H1 (cell line): ENCODE results near the gene FCRL6.

Experiments
- ATF3 ChIP-seq: IDR thresholded peaks from 2 replicates; pipeline ENCODE4 v1.6.1; 2011; ENCODE audit warnings: low read depth, mild to moderate bottlenecking, low read length; ENCODE audit not compliant: insufficient read depth
- CHD2 ChIP-seq: IDR thresholded peaks from 2 replicates; pipeline ENCODE4 v1.6.1; 2012; ENCODE audit warnings: low read length, improper control_type of control experiment
- EP300 ChIP-seq, 2 experiments: IDR thresholded peaks; 1 replicate in 1 of 2; 2 replicates in 1 of 2; pipeline ENCODE4 v1.6.1; 2011 to 2012; ENCODE audit warnings: low read depth in 2 of 2, low read length in 2 of 2, mild to moderate bottlenecking in 2 of 2, borderline replicate concordance in 1 of 2, inconsistent platforms in 1 of 2, moderate library complexity in 1 of 2
- EZH2 ChIP-seq: fragments of 200-600 bp; sonication (generic); IDR thresholded peaks from 2 replicates; pipeline ENCODE4 v1.7.1; 2012; ENCODE audit warnings: low read depth, mild to moderate bottlenecking, moderate library complexity, low read length, inconsistent platforms; ENCODE audit not compliant: severe bottlenecking
- PHF8 ChIP-seq: fragments of 200-600 bp; sonication (generic); conservative IDR thresholded peaks from 2 replicates; pipeline ENCODE4 v1.7.1; 2012; ENCODE audit warnings: low read depth, mild to moderate bottlenecking, inconsistent platforms, low read length, moderate library complexity
- POLR2A ChIP-seq, 2 experiments: IDR thresholded peaks; 1 replicate in 1 of 2; 2 replicates in 1 of 2; pipeline ENCODE4 v1.6.1; 2011; ENCODE audit warnings: low read depth in 2 of 2, low read length in 2 of 2, mild to moderate bottlenecking in 2 of 2; ENCODE audit errors: control extremely low read depth in 1 of 2
- POLR2AphosphoS5 ChIP-seq: IDR thresholded peaks from 2 replicates; pipeline ENCODE4 v1.6.1; 2011; ENCODE audit warnings: low read depth, low read length
- RBBP5 ChIP-seq: IDR thresholded peaks from 2 replicates; pipeline ENCODE4 v1.7.1; 2012; ENCODE audit warnings: low read depth, mild to moderate bottlenecking, inconsistent platforms, low read length, moderate library complexity, borderline replicate concordance
- SIX5 ChIP-seq: IDR thresholded peaks from 2 replicates; pipeline ENCODE4 v1.6.1; 2011; ENCODE audit warnings: mild to moderate bottlenecking, low read depth, low read length
- TF ChIP-seq, protein P1 (sequence below), 3 experiments: IDR thresholded peaks; 1 replicate in 2 of 3; 2 replicates in 1 of 3; pipeline versions ENCODE4 v1.5.1 to v1.6.1; 2011; ENCODE audit warnings: low read length in 3 of 3, mild to moderate bottlenecking in 3 of 3, inconsistent platforms in 2 of 3, low read depth in 1 of 3, moderate library complexity in 1 of 3; ENCODE audit not compliant: insufficient read depth in 1 of 3; ENCODE audit errors: control extremely low read depth in 1 of 3

DNA sequence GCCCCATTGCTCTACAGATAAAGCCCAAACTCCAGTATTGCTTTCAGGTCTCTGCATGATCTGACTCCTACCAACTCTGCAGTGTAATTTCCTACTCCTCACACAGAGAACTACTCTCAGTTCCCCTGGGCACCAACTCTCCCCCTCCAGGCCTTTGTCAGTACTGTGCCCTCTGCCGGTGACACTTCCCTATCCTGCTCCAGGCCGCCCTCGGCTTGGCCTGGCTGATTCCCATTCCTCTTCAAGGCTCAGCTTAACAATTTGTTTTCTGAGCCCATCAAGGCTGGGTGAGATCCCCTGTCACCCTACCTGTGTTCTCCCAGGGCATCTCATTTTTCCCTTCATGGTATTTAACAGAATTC is 27.1 kb downstream of the FCRL6 start:
- TF ChIP-seq, protein P1, sequence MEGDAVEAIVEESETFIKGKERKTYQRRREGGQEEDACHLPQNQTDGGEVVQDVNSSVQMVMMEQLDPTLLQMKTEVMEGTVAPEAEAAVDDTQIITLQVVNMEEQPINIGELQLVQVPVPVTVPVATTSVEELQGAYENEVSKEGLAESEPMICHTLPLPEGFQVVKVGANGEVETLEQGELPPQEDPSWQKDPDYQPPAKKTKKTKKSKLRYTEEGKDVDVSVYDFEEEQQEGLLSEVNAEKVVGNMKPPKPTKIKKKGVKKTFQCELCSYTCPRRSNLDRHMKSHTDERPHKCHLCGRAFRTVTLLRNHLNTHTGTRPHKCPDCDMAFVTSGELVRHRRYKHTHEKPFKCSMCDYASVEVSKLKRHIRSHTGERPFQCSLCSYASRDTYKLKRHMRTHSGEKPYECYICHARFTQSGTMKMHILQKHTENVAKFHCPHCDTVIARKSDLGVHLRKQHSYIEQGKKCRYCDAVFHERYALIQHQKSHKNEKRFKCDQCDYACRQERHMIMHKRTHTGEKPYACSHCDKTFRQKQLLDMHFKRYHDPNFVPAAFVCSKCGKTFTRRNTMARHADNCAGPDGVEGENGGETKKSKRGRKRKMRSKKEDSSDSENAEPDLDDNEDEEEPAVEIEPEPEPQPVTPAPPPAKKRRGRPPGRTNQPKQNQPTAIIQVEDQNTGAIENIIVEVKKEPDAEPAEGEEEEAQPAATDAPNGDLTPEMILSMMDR (IDR thresholded peaks at IDR 0.05; ENCODE audit: control extremely low read depth in 1 of 3, insufficient read depth in 1 of 3, low read depth in 1 of 3, low read length in 3 of 3): peak; percentile 73 to 78 (median 78)
- no peak for TF ChIP-seq PHF8
- TF ChIP-seq POLR2A (IDR thresholded peaks at IDR 0.05; ENCODE audit: control extremely low read depth in 1 of 2, low read depth in 2 of 2, low read length in 2 of 2): no peak
- TF ChIP-seq EP300 (IDR thresholded peaks at IDR 0.05; ENCODE audit: borderline replicate concordance in 1 of 2, low read depth in 2 of 2, low read length in 2 of 2): no peak
- TF ChIP-seq CHD2: no peak
- no peak for TF ChIP-seq SIX5
- TF ChIP-seq RBBP5: no peak
- no peak for TF ChIP-seq EZH2
- no peak for TF ChIP-seq POLR2AphosphoS5
- TF ChIP-seq ATF3: no peak
